NCI-H774 (cell line): ENCODE data around the gene DNAH12.
"Not testable (repeated sequence)": the region's sequence is repeated elsewhere in the genome, so short reads cannot be mapped to it uniquely, and the experiment has no call there.

Experiments used
- DNase-seq: peaks from one replicate; lab custom pipeline; 2025; lab: John Stamatoyannopoulos, UW

DNAH12 gene

GRCh38 chr3:57518276-57518915, 25.7 kb downstream of the DNAH12 start:
- DNase-seq = no peak

- DNase-seq = no peak
Measured at GRCh38 chr3:57512166-57512565, 32.0 kb downstream of the DNAH12 start.

DNA sequence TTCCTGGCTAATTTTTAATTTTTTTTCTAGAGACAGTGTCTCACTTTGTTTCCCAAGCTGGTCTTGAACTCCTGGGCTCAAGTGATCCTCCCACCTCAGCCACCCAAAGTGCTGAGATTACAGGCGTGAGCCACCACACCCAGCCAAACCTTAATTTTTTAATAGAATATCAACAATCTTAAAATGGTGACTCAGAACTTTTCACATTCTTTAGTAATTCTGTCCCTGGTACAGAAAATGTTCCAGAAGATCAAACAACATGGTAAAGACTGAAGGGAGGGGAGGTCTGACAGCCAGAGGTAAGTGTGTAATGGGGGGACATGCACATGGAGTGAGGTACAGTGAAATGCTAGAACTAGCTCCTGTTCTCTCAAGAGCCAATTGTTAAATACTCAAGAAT, 38.2 kb downstream of the DNAH12 start:
- no peak for DNase-seq

DNA sequence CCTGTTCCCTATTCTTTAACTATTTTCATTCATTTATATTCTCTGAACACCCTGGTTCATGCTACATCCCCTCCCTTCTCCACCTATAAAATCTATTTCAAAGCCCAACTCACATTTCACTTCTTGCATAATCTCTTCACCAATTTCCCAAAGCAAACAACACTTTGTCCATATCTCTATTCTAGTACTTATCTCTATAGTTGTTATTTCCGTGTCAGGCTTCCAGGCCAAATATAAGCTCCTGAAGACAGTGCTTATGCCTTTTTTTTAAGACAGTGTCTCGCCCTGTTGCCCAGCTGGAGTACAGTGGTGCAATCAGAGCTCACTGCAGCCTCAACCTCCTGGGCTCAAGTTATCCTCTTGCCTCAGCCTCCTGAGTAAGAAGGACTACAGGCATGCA, 43.6 kb downstream of the DNAH12 start:
- DNase-seq = no peak

- DNase-seq = no peak
Measured at GRCh38 chr3:57497904-57498303, 46.2 kb downstream of the DNAH12 start.

- no peak for DNase-seq
Measured at GRCh38 chr3:57484563-57484962, 59.6 kb downstream of the DNAH12 start.

- not testable (repeated sequence) for DNase-seq
Measured at GRCh38 chr3:57477193-57477592, 67.0 kb downstream of the DNAH12 start.

GRCh38 chr3:57464801-57465200, 79.3 kb downstream of the DNAH12 start:
- DNase-seq = no peak

GRCh38 chr3:57464011-57464410, 80.1 kb downstream of the DNAH12 start:
- no peak for DNase-seq

DNA sequence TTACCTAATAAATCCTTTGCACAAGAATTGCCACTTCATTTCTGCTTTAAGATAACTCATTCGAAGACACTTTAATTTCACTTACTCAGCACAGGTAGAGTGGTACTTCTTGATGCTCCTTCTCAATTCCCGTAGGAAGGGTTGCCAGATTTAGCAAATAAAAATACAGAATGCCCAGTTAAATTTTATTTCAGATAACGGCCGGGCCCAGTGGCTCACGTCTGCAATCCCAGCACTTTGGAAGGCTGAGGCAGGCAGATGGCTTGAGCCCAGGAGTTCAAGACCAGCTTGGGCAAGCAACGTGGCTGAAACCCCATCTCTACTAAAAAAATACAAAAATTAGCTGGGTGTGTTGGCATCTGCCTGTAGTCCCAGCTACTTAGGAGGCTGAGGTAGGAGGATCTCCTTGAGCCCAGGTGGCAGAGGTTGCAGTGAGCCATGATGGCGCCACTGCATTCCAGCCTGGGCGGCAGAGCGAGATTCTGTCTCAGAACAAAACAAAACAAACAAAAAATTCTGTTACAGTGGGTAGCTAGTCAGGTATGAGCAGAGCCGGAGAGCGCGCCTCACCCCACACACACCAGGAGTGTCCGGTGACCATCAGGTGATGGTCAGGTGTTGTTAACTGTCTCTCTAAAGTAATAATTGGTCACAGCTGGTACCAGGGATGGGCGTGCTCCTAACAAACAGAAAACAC, 92.8 kb downstream of the DNAH12 start:
- no peak for DNase-seq

DNA sequence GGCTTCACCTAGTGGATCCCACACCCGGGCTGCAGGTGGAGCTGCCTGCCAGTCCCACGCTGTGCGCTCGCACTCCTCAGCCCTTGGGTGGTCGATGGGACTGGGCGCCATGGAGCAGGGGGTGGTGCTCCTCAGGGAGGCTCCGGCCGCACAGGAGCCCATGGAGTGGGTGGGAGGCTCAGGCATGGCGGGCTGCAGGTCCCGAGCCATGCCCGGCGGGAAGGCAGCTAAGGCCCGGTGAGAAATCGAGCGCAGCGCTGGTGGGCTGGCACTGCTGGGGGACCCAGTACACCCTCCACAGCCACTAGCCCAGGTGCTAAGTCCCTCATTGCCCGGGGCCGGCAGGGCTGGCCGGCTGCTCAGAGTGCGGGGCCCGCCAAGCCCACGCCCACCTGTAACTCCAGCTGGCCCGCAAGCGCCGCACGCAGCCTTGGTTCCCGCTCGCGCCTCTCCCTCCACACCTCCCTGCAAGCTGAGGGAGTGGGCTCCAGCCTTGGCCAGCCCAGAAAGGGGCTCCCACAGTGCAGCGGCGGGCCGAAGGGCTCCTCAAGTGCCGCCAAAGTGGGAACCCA, 94.8 kb downstream of the DNAH12 start:
- not testable (repeated sequence) for DNase-seq

DNA sequence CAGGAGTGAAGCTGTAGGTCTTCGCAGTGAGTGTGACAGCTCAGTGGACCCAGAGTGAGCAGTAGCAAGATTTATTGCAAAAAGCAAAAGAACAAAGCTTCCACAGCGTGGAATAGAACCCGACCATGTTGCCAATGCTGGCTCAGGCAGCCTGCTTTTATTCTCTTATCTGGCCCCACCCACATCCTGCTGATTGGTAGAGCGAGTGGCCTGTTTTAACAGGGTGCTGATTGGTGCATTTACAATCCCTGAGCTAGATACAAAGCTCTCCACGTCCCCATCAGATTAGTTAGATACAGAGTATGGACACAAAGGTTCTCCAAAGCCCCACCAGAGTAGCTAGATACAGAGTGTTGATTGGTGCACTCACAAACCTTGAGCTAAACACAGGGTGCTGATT, 95.7 kb downstream of the DNAH12 start:
- not testable (repeated sequence) for DNase-seq

DNA sequence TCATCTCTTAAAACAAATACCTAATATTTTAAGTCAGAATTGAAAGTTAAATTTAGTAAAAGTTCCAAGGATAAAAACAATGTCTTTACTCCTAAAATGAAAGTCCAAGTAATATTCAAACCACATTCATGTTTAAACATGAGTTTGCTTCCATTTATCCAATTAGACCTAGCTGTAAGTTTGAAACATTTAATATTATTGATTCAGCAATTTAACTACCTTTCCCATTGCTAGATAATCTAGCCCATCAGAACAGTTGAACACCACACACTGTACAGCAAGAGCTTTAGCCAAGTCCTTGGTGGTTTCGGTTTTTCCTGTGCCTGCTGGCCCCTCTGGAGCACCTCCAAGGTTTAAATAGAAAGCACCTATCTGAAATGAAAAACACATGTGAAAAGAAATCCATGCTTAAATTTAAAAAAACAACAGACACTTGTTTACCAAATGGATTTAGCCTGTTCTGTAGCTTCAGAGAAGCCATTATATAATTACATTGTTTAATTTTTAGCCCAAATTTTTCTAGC, 97.8 kb downstream of the DNAH12 start:
- DNase-seq = no peak

- DNase-seq = no peak
Measured at GRCh38 chr3:57444469-57444868, 99.7 kb downstream of the DNAH12 start.

DNA sequence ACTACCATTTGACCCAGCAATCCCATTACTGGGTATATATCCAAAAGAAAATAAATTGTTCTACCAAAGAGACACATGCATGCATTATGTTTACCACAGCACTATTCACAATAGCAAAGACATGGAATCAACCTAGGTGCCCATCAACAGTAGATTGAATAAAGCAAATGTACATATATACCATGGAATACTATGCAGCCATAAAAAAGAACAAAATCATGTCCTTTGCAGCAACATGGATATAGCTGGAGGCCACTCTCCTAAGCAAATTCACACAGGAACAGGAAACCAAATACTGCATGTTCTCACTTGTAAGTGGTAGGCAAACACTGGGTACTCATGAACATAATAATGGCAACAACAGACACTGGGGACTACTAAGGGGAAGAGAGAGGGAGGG, 104.0 kb downstream of the DNAH12 start:
- not testable (repeated sequence) for DNase-seq

DNA sequence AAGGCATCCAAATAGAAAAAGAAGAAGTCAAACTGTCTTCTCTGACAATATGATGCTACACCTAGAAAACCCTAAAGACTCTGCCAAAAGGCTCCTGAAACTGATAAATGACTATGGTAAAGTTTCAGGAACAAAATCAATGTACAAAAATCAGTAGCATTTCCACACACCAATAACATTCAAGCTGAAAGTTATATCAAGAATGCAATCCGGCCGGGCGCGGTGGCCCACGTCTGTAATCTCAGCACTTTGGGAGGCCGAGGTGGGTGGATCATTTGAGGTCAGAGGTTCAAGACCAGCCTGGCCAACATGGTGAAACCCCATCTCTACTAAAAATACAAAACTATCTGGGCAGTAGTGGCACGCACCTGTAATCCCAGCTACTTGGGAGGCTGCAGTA, 105.7 kb downstream of the DNAH12 start:
- DNase-seq = not testable (repeated sequence)

DNA sequence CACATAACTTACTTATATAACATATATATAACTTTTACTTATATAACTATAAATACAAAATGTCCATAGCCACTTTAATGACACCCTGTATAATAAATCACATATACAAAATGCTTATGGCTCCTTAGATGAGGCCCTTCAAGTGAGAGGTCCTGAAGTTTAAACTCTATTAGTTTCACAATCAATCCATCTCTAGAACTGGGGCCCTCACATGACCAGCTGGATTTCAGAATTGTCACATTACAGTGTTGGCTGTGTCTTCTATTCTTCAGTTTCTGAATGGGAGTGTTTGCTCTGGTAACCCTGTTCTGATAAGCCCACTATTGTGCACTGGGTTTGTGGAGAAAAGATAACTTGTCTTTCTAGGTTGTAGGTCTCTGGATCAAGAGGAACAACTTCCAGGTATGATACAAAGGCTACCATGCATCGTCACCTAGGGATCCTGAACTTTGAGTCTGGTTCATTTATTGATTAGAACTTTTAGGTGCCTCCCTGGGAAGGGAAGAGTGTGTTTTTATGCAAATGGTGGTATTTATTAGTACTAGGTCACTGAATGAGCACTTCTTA, 107.9 kb downstream of the DNAH12 start:
- DNase-seq = no peak

GRCh38 chr3:57434041-57434440, 110.1 kb downstream of the DNAH12 start:
- no peak for DNase-seq

DNA sequence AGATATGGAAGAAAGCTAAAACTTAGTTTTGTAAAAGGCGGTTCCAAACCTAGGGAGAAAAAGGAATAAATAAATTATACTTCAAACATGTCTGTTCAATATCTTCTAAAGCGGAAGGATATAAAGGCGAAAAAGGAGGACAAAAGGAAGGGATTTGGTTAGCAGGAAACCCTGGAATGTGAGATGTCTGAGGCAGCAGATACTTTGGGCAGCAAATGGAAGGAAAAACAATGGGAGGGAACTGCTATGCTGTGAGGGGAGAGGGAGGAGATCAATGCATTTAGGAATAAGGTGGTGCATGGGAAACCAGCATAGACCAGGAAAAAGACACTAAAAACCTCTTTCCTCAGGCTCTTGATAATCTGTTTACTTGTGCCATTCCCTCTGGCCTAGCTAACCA, 120.8 kb downstream of the DNAH12 start:
- DNase-seq = no peak

- no peak for DNase-seq
Measured at GRCh38 chr3:57421336-57421735, 122.8 kb downstream of the DNAH12 start.

DNA sequence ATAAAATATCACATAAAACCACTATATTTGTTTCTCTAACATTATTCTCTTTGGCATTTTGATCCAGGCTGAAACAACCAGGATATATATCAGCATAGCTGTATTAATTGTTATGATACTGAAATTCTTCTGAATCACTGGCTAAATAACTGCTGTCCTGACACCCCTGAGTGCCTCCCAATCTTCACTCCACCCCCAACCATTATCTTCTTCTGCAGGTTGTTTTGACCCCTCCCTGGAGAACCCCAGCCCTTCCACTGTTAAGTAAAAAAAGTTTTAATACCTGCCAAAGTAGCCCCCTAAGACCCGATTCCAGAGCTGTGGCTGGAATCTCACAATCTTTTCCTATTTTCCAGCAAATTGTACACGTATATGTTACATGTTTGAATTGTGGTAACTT, 124.1 kb downstream of the DNAH12 start:
- no peak for DNase-seq

DNA sequence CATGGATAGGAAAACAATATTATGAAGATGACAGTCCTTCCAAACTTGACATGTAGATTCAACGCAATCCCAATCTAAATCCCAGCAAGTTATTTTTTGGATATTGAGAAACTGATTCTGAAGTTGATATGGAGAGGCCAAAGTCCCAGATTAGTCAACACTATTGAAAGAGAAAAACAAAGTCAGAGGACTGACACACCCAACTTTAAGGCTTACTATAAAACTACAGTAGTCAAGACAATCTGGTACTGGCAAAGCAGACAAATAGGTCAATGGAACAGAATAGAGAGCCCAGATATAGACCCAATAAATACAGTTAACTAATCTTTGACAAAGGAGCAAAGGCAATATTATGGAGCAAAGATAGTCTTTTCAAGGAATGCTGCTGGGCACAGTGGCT, 132.4 kb downstream of the DNAH12 start:
- no peak for DNase-seq

GRCh38 chr3:57409471-57409870, 134.7 kb downstream of the DNAH12 start:
- no peak for DNase-seq
